ENCODE results near the gene SF3B1. TPM values are rescaled to one million over a fixed set of nuclear protein-coding genes. Genes with fewer than 3 reads are reported as not detected.

SF3B1 gene
- total RNA-seq, 1 donor from 2014 or later: 787 TPM

GRCh38 chr2:197425550-197425949 is 9.3 kb downstream of the SF3B1 start:
- H4K20me1 ChIP-seq (ENCODE audit: low read depth): peaks cover 100% of the 10 kb centered on the region
- no peak overlapping the region for H3K4me3 ChIP-seq
- H3F3A ChIP-seq (ENCODE audit: low read depth): peaks cover 8% of the 10 kb centered on the region
- peaks cover 16% of the 10 kb centered on the region for H3K36me3 ChIP-seq
- H3K79me2 ChIP-seq (ENCODE audit: low read depth): peaks cover 100% of the 10 kb centered on the region
- no peak overlapping the region for H3K27ac Mint-ChIP-seq
- TF ChIP-seq EZH2 (IDR thresholded peaks at IDR 0.05): no peak
- no peaks in the 10 kb centered on the region for H3K9me3 Mint-ChIP-seq
- peaks cover 12% of the 10 kb centered on the region for H3K36me3 Mint-ChIP-seq
- no peak overlapping the region for H2AFZ ChIP-seq (replicated peaks)
- no peaks in the 10 kb centered on the region for H3K9me3 ChIP-seq (ENCODE audit: low read depth)
- H3K4me1 Mint-ChIP-seq: peaks cover 5% of the 10 kb centered on the region
- H3K27me3 Mint-ChIP-seq (ENCODE audit: insufficient read depth, low read depth): no peaks in the 10 kb centered on the region
- H3K9ac ChIP-seq: no peak overlapping the region
- no peak overlapping the region for H3K4me2 ChIP-seq
- no peak overlapping the region for H3K27ac ChIP-seq
- no peaks in the 10 kb centered on the region for H3K27me3 ChIP-seq
- no peak for DNase-seq (ENCODE audit: low spot score)
- no peak overlapping the region for H3K4me3 Mint-ChIP-seq
- H3K4me1 ChIP-seq: no peaks in the 10 kb centered on the region

GRCh38 chr2:197423307-197423706 is 11.5 kb downstream of the SF3B1 start:
- no peaks in the 10 kb centered on the region for H3K9me3 ChIP-seq (ENCODE audit: low read depth)
- peaks cover 100% of the 10 kb centered on the region for H3K79me2 ChIP-seq (ENCODE audit: low read depth)
- H3K27ac ChIP-seq: no peak overlapping the region
- peaks cover 5% of the 10 kb centered on the region for H3K4me1 Mint-ChIP-seq
- no peak overlapping the region for H3K4me3 ChIP-seq
- peaks cover 21% of the 10 kb centered on the region for H3F3A ChIP-seq (ENCODE audit: low read depth)
- H4K20me1 ChIP-seq (ENCODE audit: low read depth): peaks cover 89% of the 10 kb centered on the region
- no peak overlapping the region for H3K4me3 Mint-ChIP-seq
- no peak overlapping the region for H3K4me2 ChIP-seq
- TF ChIP-seq EZH2 (IDR thresholded peaks at IDR 0.05) (no peak), EZH2phosphoT487 (IDR thresholded peaks at IDR 0.05) (no peak)
- TF ChIP-seq, protein P1, sequence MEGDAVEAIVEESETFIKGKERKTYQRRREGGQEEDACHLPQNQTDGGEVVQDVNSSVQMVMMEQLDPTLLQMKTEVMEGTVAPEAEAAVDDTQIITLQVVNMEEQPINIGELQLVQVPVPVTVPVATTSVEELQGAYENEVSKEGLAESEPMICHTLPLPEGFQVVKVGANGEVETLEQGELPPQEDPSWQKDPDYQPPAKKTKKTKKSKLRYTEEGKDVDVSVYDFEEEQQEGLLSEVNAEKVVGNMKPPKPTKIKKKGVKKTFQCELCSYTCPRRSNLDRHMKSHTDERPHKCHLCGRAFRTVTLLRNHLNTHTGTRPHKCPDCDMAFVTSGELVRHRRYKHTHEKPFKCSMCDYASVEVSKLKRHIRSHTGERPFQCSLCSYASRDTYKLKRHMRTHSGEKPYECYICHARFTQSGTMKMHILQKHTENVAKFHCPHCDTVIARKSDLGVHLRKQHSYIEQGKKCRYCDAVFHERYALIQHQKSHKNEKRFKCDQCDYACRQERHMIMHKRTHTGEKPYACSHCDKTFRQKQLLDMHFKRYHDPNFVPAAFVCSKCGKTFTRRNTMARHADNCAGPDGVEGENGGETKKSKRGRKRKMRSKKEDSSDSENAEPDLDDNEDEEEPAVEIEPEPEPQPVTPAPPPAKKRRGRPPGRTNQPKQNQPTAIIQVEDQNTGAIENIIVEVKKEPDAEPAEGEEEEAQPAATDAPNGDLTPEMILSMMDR (IDR thresholded peaks at IDR 0.05): no peak
- no peaks in the 10 kb centered on the region for H3K9me3 Mint-ChIP-seq
- no peaks in the 10 kb centered on the region for H3K27me3 ChIP-seq
- no peak overlapping the region for H2AFZ ChIP-seq (replicated peaks)
- H3K9ac ChIP-seq: no peak overlapping the region
- no peaks in the 10 kb centered on the region for H3K4me1 ChIP-seq
- no peaks in the 10 kb centered on the region for H3K27me3 Mint-ChIP-seq (ENCODE audit: insufficient read depth, low read depth)
- peaks cover 10% of the 10 kb centered on the region for H3K36me3 Mint-ChIP-seq
- peaks cover 36% of the 10 kb centered on the region for H3K36me3 ChIP-seq
- H3K27ac Mint-ChIP-seq: no peak overlapping the region
- DNase-seq (ENCODE audit: low spot score): no peak

- Histone ChIP-seq H3K9ac (no peak overlapping the region), H3K36me3 (peaks cover 46% of the 10 kb centered on the region), H3K27me3 (no peaks in the 10 kb centered on the region), H3K79me2 (ENCODE audit: low read depth) (peaks cover 99% of the 10 kb centered on the region), H3K9me3 (ENCODE audit: low read depth) (no peaks in the 10 kb centered on the region), H2AFZ (replicated peaks) (no peak overlapping the region), H3F3A (ENCODE audit: low read depth) (peaks cover 13% of the 10 kb centered on the region), H3K4me2 (no peak overlapping the region), H3K27ac (no peak overlapping the region), H3K4me3 (no peak overlapping the region), H3K4me1 (no peaks in the 10 kb centered on the region), H4K20me1 (ENCODE audit: low read depth) (peaks cover 66% of the 10 kb centered on the region)
- TF ChIP-seq EZH2 (IDR thresholded peaks at IDR 0.05) (no peak), EZH2phosphoT487 (IDR thresholded peaks at IDR 0.05) (no peak)
- TF ChIP-seq, protein P1 (IDR thresholded peaks at IDR 0.05): no peak
- no peaks in the 10 kb centered on the region for H3K4me1 Mint-ChIP-seq
- no peak overlapping the region for H3K4me3 Mint-ChIP-seq
- H3K9me3 Mint-ChIP-seq: no peaks in the 10 kb centered on the region
- no peak for DNase-seq (ENCODE audit: low spot score)
- no peaks in the 10 kb centered on the region for H3K27me3 Mint-ChIP-seq (ENCODE audit: insufficient read depth, low read depth)
- H3K36me3 Mint-ChIP-seq: peaks cover 29% of the 10 kb centered on the region
- H3K27ac Mint-ChIP-seq: no peak overlapping the region
Observed at GRCh38 chr2:197419438-197419837, 15.4 kb downstream of the SF3B1 start.

DNA sequence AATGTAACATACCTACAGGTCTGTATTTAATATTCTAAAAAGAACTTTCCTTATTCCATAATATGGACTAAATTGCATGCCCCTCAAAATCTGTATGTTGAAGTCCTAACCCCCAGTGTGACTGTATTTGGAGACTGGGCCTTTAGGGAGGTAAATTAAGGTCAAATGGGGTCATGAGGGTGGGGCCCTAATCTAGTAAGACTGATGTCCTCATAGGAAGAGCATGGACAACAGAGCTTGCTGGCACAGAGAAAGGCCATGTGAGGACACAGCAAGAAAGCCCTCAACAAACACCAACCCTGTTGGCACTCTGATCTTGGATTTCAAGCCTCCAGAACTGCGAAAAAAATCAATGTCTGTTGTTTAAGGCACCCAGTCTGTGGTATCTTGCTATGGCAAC is 18.6 kb downstream of the SF3B1 start:
- no peak overlapping the region for H3K27ac ChIP-seq
- H3K4me2 ChIP-seq: no peak overlapping the region
- Mint-ChIP-seq H3K27ac (no peak overlapping the region), H3K4me3 (no peak overlapping the region), H3K9me3 (no peaks in the 10 kb centered on the region), H3K4me1 (no peaks in the 10 kb centered on the region), H3K27me3 (ENCODE audit: insufficient read depth, low read depth) (no peaks in the 10 kb centered on the region), H3K36me3 (peaks cover 32% of the 10 kb centered on the region)
- H3K36me3 ChIP-seq: peaks cover 51% of the 10 kb centered on the region
- H3K4me3 ChIP-seq: no peak overlapping the region
- H3F3A ChIP-seq (ENCODE audit: low read depth): peaks cover 13% of the 10 kb centered on the region
- H3K9ac ChIP-seq: no peak overlapping the region
- TF ChIP-seq EZH2 (IDR thresholded peaks at IDR 0.05) (no peak), EZH2phosphoT487 (IDR thresholded peaks at IDR 0.05) (no peak)
- TF ChIP-seq, protein P1 (IDR thresholded peaks at IDR 0.05): no peak
- no peak for DNase-seq (ENCODE audit: low spot score)
- H3K4me1 ChIP-seq: no peaks in the 10 kb centered on the region
- H4K20me1 ChIP-seq (ENCODE audit: low read depth): peaks cover 44% of the 10 kb centered on the region
- no peak overlapping the region for H2AFZ ChIP-seq (replicated peaks)
- peaks cover 89% of the 10 kb centered on the region for H3K79me2 ChIP-seq (ENCODE audit: low read depth)
- H3K9me3 ChIP-seq (ENCODE audit: low read depth): no peaks in the 10 kb centered on the region
- H3K27me3 ChIP-seq: no peaks in the 10 kb centered on the region

Data from neural progenitor cell (in vitro differentiated cells).